Spleen (tissue), 11 donors: ENCODE measurements around the gene DLG5. TPM values are rescaled to one million over a fixed set of nuclear protein-coding genes. Genes with fewer than 3 reads are reported as not detected.

ENCODE experiments used
- DNase-seq: peaks from one replicate; pipeline ENCODE4 v3.0.0-alpha.2; 2020
- H3K27ac ChIP-seq, 8 donors: fragments of 200-600 bp; sonication (generic) in 7 of 8; 1 replicate in 4 of 8; 2 replicates in 4 of 8; pipeline versions ENCODE4 v1.5.0 to v1.8.0; 2016 to 2021; ENCODE audit warnings: inconsistent platforms in 4 of 8, mild to moderate bottlenecking in 4 of 8, moderate library complexity in 1 of 8
- H3K27me3 ChIP-seq, 7 donors: fragments of 200-600 bp; sonication (generic) in 6 of 7; replicated peaks in 1 of 7; 1 replicate in 4 of 7; 2 replicates in 3 of 7; pipeline versions ENCODE4 v1.5.0 to v1.8.0; 2016 to 2021; ENCODE audit warnings: inconsistent platforms in 3 of 7, mild to moderate bottlenecking in 1 of 7
- H3K36me3 ChIP-seq, 6 donors: fragments of 200-600 bp; sonication (generic) in 5 of 6; 1 replicate in 4 of 6; 2 replicates in 2 of 6; pipeline versions ENCODE4 v1.5.0 to v1.8.0; 2016 to 2021; ENCODE audit warnings: inconsistent platforms in 2 of 6
- H3K4me1 ChIP-seq, 6 donors: fragments of 200-600 bp; sonication (generic) in 5 of 6; 1 replicate in 3 of 6; 2 replicates in 3 of 6; pipeline versions ENCODE4 v1.5.0 to v1.8.0; 2016 to 2021; ENCODE audit warnings: inconsistent platforms in 3 of 6
- H3K4me3 ChIP-seq, 8 donors: fragments of 200-600 bp; sonication (generic) in 7 of 8; 1 replicate in 4 of 8; 2 replicates in 4 of 8; pipeline versions ENCODE4 v1.5.0 to v1.8.0; 2016 to 2021; ENCODE audit warnings: inconsistent platforms in 4 of 8, mild to moderate bottlenecking in 4 of 8, moderate library complexity in 2 of 8
- H3K9me3 ChIP-seq, 8 donors: fragments of 200-600 bp; sonication (generic) in 7 of 8; 1 replicate in 4 of 8; 2 replicates in 4 of 8; pipeline versions ENCODE4 v1.5.0 to v1.8.0; 2016 to 2021; ENCODE audit warnings: inconsistent platforms in 4 of 8
- CTCF ChIP-seq, 11 experiments: fragments of 200-600 bp in 7 of 11; fragments of 450-650 bp in 4 of 11; sonication (generic) in 4 of 11; IDR thresholded peaks in 8 of 11; conservative IDR thresholded peaks in 3 of 11; 1 replicate in 7 of 11; 2 replicates in 4 of 11; pipeline versions ENCODE4 v1.4.0 to v1.8.0; 2016 to 2021; ENCODE audit warnings: antibody characterized with exemption in 11 of 11, inconsistent platforms in 4 of 11, mild to moderate bottlenecking in 1 of 11
- POLR2A ChIP-seq, 3 donors: fragments of 450-650 bp; IDR thresholded peaks; one replicate each; pipeline ENCODE4 v1.5.1; 2017; ENCODE audit warnings: antibody characterized with exemption in 3 of 3, mild to moderate bottlenecking in 1 of 3
- POLR2AphosphoS5 ChIP-seq, 3 donors: sonication (generic); formaldehyde crosslinking; IDR thresholded peaks; one replicate each; pipeline ENCODE4 v1.5.1; 2017; ENCODE audit warnings: antibody characterized with exemption in 3 of 3
- WGBS, 5 donors: extraction: QIAGEN DNeasy Blood & Tissue Kit in 3 of 5; methylation state at CpG; one replicate each; pipeline versions ENCODE4 v1.1.5 to v1.1.7; 2013 to 2018; 5-methylcytosine and 5-hydroxymethylcytosine counted together
- intact Hi-C: fragments of 100-400 bp; cut with DNase I; formaldehyde crosslinking; loops from one replicate; pipeline ENCODE4 v1.15.0; 2023; ENCODE audit warnings: low total_unique reads
- polyA plus RNA-seq, 3 donors: library from polyadenylated mRNA; stranded (reverse); fragments of 200-250 nt; gene quantifications; one replicate each; pipeline ENCODE4 v1.2.1, GENCODE V29; 2013
- total RNA-seq, 7 donors: library from RNA; depleted of rRNA in 3 of 7; stranded (reverse); fragments of >200 nt in 3 of 7; fragmentation: NEBNext Ultra II Directional in 4 of 7; extraction: Animal tissue kit (Norgen Biotek cat#: 25700) in 4 of 7; gene quantifications; one replicate each; pipeline versions ENCODE4 v1.1.0 to v1.2.1, GENCODE V29; 2016 to 2021
- donor health status: healthy with polysubstance abuse.
- donor health status: DM: no; HTN: no; CAD: no; lungs with moderate emphysema.
- donor health status: DM: no; HTN: no; CAD: no.
- donor health status: Bipolar disorder and iron deficiency.
- donor health status: healthy.
- donor health status: DM: no; HTN: no; CAD: no.
- donor health status: DM: yes; HTN: yes; CAD: no.

The DLG5 gene
- total and polyA plus RNA-seq, 10 donors: 2.0 to 14.4 (median 8.8) TPM

GRCh38 chr10:77823811-77824542, 102.6 kb downstream of the DLG5 start:
- H3K27ac ChIP-seq: no peak overlapping the region
- H3K4me3 ChIP-seq: no peak overlapping the region
- no peaks in the 10 kb centered on the region for H3K27me3 ChIP-seq
- intact Hi-C loops: no loop called here
- WGBS, 5 donors: 84 to 92% (median 91%) methylated on average over 10 of the region's 10 CpGs
- peak; percentile 51 for DNase-seq
- H3K9me3 ChIP-seq: no peaks in the 10 kb centered on the region
- no peaks in the 10 kb centered on the region for H3K4me1 ChIP-seq
- no peak for TF ChIP-seq POLR2AphosphoS5 (IDR thresholded peaks at IDR 0.05)
- H3K36me3 ChIP-seq: peaks cover 0 to 57% (median 8%) of the 10 kb centered on the region in 6 donors

- Histone ChIP-seq H3K4me1 (no peaks in the 10 kb centered on the region), H3K9me3 (no peaks in the 10 kb centered on the region), H3K27me3 (no peaks in the 10 kb centered on the region), H3K36me3 (peaks cover 0 to 70% (median 15%) of the 10 kb centered on the region in 6 donors), H3K27ac (no peak overlapping the region), H3K4me3 (no peak overlapping the region)
- peak; percentile 66 for DNase-seq
- TF ChIP-seq POLR2A (IDR thresholded peaks at IDR 0.05): no peak
- TF ChIP-seq CTCF (IDR thresholded peaks at IDR 0.05 in 8 of 11, conservative IDR thresholded peaks at IDR 0.05 in 3 of 11): no peak
- no peak for TF ChIP-seq POLR2AphosphoS5 (IDR thresholded peaks at IDR 0.05)
- intact Hi-C loops: no loop called here
- 68 to 89% (median 84%) methylated on average over 5 to 12 of the region's 12 CpGs for WGBS, 5 donors
These were observed 105.0 kb downstream of the DLG5 start for GRCh38 chr10:77821551-77821950.

- WGBS, 5 donors: 93 to 97% (median 95%) methylated on average over 13 to 15 of the region's 15 CpGs
- H3K36me3 ChIP-seq: peaks cover 0 to 70% (median 16%) of the 10 kb centered on the region in 6 donors
- no peak overlapping the region for H3K27ac ChIP-seq
- H3K9me3 ChIP-seq: no peaks in the 10 kb centered on the region
- H3K4me1 ChIP-seq: no peaks in the 10 kb centered on the region
- intact Hi-C loops: no loop called here
- no peak overlapping the region for H3K4me3 ChIP-seq
- DNase-seq: peak; percentile 71
- TF ChIP-seq POLR2A (IDR thresholded peaks at IDR 0.05) (no peak), POLR2AphosphoS5 (IDR thresholded peaks at IDR 0.05) (no peak), CTCF (IDR thresholded peaks at IDR 0.05 in 8 of 11, conservative IDR thresholded peaks at IDR 0.05 in 3 of 11) (no peak)
- H3K27me3 ChIP-seq: no peaks in the 10 kb centered on the region
These were observed 105.5 kb downstream of the DLG5 start for GRCh38 chr10:77821036-77821435.

- H3K4me3 ChIP-seq: no peak overlapping the region
- no peaks in the 10 kb centered on the region for H3K9me3 ChIP-seq
- TF ChIP-seq POLR2AphosphoS5 (IDR thresholded peaks at IDR 0.05): no peak
- no peak for TF ChIP-seq POLR2A (IDR thresholded peaks at IDR 0.05)
- no peak for TF ChIP-seq CTCF (IDR thresholded peaks at IDR 0.05 in 8 of 11, conservative IDR thresholded peaks at IDR 0.05 in 3 of 11)
- peaks cover 0 to 76% (median 16%) of the 10 kb centered on the region in 6 donors for H3K36me3 ChIP-seq
- 80 to 87% (median 85%) methylated on average over 9 of the region's 9 CpGs for WGBS, 5 donors
- H3K27me3 ChIP-seq: no peaks in the 10 kb centered on the region
- no peak for DNase-seq
- H3K4me1 ChIP-seq: no peaks in the 10 kb centered on the region
- H3K27ac ChIP-seq: no peak overlapping the region
- intact Hi-C loops: no loop called here
These were observed 106.2 kb downstream of the DLG5 start for GRCh38 chr10:77820349-77820748.
